K562 (cell line): Measurements from ENCODE around the gene RFC2. TPM values are rescaled to one million over a fixed set of nuclear protein-coding genes. Genes with fewer than 3 reads are reported as not detected.

Experiments
- CBX3 ChIP-seq, 2 experiments: IDR thresholded peaks; 1 replicate in 1 of 2; 2 replicates in 1 of 2; pipeline ENCODE4 v1.6.1; 2012; ENCODE audit warnings: inconsistent platforms in 2 of 2, low read length in 2 of 2, borderline replicate concordance in 1 of 2, control low read depth in 1 of 2
- MCM5 ChIP-seq: fragments of 450-650 bp; IDR thresholded peaks from 2 replicates; pipeline ENCODE4 v1.6.1; 2016; ENCODE audit warnings: low read depth
- NCOR1 ChIP-seq: fragments of 450-650 bp; IDR thresholded peaks from 2 replicates; pipeline ENCODE4 v1.6.1; 2016; ENCODE audit warnings: mild to moderate bottlenecking, moderate library complexity
- NR2C2 ChIP-seq, 2 experiments: fragments of 200-800 bp in 1 of 2; sonication (Bioruptor generic) in 1 of 2; sonication (generic) in 1 of 2; formaldehyde crosslinking in 1 of 2; IDR thresholded peaks; 2 replicates each; pipeline versions ENCODE4 v1.6.1 to v1.8.0; 2016 to 2022; ENCODE audit warnings: mild to moderate bottlenecking in 1 of 2, missing compliant biosample characterization in 1 of 2, missing genetic modification characterization in 1 of 2, missing genetic modification reagents in 1 of 2
- SP1 ChIP-seq: sonication (generic); formaldehyde crosslinking; IDR thresholded peaks from 2 replicates; pipeline ENCODE4 v1.8.1; 2022; ENCODE audit warnings: mild to moderate bottlenecking, missing genetic modification reagents
- ZNF12 ChIP-seq: sonication (generic); formaldehyde crosslinking; IDR thresholded peaks from 2 replicates; pipeline ENCODE4 v1.4.0; 2020; ENCODE audit warnings: mild to moderate bottlenecking, missing genetic modification reagents
- ZNF175 ChIP-seq: fragments of 200-800 bp; sonication (Bioruptor generic); IDR thresholded peaks from 2 replicates; pipeline ENCODE4 v1.6.1; 2016; ENCODE audit warnings: low read depth, mild to moderate bottlenecking, missing genetic modification characterization, missing compliant biosample characterization
- ZNF584 ChIP-seq: fragments of 200-800 bp; sonication (Bioruptor generic); IDR thresholded peaks from 2 replicates; pipeline ENCODE4 v1.6.1; 2016; ENCODE audit warnings: low read depth, mild to moderate bottlenecking, missing genetic modification characterization, missing compliant biosample characterization
- polyA plus RNA-seq, 8 experiments: library from polyadenylated mRNA; depleted of rRNA in 4 of 8; stranded (reverse) in 5 of 8; unstranded in 3 of 8; fragments of >200 nt; fragmentation: Nextera tagmentation in 2 of 8; fragmentation: Illumina TruSeq in 1 of 8; extraction: Ambion mirVana in 2 of 8; extraction: Trizol in 1 of 8; gene quantifications; 2 replicates each; pipeline versions ENCODE4 v1.2.1 to v1.2.3, GENCODE V29; 2011 to 2014; ENCODE audit warnings: inconsistent platforms in 1 of 8, missing spikeins in 1 of 8
- total RNA-seq, 7 experiments: library from RNA; depleted of rRNA in 6 of 7; stranded (reverse); fragments of >200 nt in 6 of 7; fragmentation: Illumina TruSeq in 2 of 7; extraction: Trizol in 2 of 7; gene quantifications; 2 replicates each; pipeline versions ENCODE4 v1.2.1 to v1.2.3, GENCODE V29; 2011 to 2021; ENCODE audit warnings: low replicate concordance in 1 of 7
- TF ChIP-seq, protein P1 (sequence below): sonication (generic); formaldehyde crosslinking; IDR thresholded peaks from 2 replicates; pipeline ENCODE4 v1.9.0; 2022; ENCODE audit warnings: mild to moderate bottlenecking, missing genetic modification reagents
- TF ChIP-seq, protein P2 (sequence below), 2 experiments: fragments of 450-650 bp; IDR thresholded peaks; 2 replicates each; pipeline ENCODE4 v1.6.1; 2016
- TF ChIP-seq, protein P3 (sequence below): fragments of 250-450 bp; sonication (Bioruptor Pico); IDR thresholded peaks from 2 replicates; pipeline ENCODE4 v1.8.0; 2021; ENCODE audit warnings: moderate library complexity, mild to moderate bottlenecking, inconsistent platforms
- TF ChIP-seq, protein P4 (sequence below): sonication (generic); formaldehyde crosslinking; IDR thresholded peaks from 2 replicates; pipeline ENCODE4 v1.8.1; 2022; ENCODE audit warnings: missing genetic modification reagents
- TF ChIP-seq, protein P5 (sequence below): fragments of 450-650 bp; IDR thresholded peaks from 2 replicates; pipeline ENCODE4 v1.6.1; 2017; ENCODE audit warnings: antibody characterized with exemption
- TF ChIP-seq, protein P6 (sequence below): fragments of 450-650 bp; IDR thresholded peaks from 2 replicates; pipeline ENCODE4 v1.6.1; 2018; ENCODE audit not compliant: partially characterized antibody

The RFC2 gene
- total and polyA plus RNA-seq, 9 of the 15 experiments (the other 6 are each of a cell fraction or from before 2014, with no cell fraction given) = 32.5 to 161 (median 102) TPM

DNA sequence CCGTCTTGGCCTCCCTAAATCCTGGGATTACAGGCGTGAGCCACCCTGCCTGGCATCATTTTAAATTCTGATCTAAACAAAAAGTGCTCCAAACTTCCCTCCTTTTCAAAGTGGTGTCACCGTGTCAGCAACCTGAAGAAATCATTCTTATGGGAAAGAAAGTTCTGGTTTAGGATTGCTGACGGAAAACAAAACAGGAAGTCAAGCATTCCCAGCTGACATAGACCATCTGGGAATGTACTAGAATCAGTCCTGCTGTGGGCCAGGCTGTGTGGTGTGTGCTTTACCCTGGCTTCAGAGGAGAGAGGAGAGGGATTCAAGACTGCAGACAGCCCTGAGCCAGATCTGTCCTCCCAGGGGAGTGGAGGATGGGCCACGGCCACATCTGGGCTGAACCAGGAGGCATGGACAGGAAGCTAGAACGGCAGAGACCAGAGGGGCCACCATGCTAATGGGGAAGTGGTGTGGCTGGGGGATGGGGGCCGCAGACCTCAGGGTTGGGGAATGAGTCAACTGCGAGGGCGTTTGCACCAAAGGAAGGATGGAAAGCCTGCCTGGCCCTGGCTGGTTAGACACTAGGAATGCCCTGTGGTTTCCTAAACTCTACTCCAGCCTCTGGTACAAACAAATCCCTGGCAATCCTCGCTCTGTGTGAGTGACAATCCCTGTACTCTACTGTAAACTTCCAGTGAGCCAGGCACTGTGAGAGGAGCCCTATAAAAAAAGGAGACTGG, 18.3 kb upstream of the RFC2 start (continued):
- TF ChIP-seq CBX3 (IDR thresholded peaks at IDR 0.05; ENCODE audit: borderline replicate concordance in 1 of 2, low read length in 2 of 2) (peak in 1 of 2 experiments; percentile 32; a peak in 1 of 3 replicates), ZNF175 (CRISPR knock-in tag) (0 out of 2 replicates have a peak, but pooled peaks have one; percentile 70), NR2C2 (CRISPR knock-in tag; IDR thresholded peaks at IDR 0.05) (0 out of 2 replicates have a peak, but pooled peaks have one; percentile 31), NR2C2 (tag; IDR thresholded peaks at IDR 0.05) (no peak), SP1 (CRISPR knock-in tag) (no peak; the same call in 1 of the 2 replicates), MCM5 (no peak), NCOR1 (no peak), ZNF584 (CRISPR knock-in tag) (no peak; the same call in 1 of the 2 replicates), ZNF12 (CRISPR knock-in tag) (no peak)
- TF ChIP-seq, protein P1, sequence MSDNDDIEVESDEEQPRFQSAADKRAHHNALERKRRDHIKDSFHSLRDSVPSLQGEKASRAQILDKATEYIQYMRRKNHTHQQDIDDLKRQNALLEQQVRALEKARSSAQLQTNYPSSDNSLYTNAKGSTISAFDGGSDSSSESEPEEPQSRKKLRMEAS (CRISPR knock-in tag) = peak; percentile 78
- TF ChIP-seq, protein P2, sequence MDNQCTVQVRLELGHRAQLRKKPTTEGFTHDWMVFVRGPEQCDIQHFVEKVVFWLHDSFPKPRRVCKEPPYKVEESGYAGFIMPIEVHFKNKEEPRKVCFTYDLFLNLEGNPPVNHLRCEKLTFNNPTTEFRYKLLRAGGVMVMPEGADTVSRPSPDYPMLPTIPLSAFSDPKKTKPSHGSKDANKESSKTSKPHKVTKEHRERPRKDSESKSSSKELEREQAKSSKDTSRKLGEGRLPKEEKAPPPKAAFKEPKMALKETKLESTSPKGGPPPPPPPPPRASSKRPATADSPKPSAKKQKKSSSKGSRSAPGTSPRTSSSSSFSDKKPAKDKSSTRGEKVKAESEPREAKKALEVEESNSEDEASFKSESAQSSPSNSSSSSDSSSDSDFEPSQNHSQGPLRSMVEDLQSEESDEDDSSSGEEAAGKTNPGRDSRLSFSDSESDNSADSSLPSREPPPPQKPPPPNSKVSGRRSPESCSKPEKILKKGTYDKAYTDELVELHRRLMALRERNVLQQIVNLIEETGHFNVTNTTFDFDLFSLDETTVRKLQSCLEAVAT (IDR thresholded peaks at IDR 0.05) = peak in 1 of 2 experiments; percentile 6; a peak in 1 of 4 replicates
- TF ChIP-seq, protein P3, sequence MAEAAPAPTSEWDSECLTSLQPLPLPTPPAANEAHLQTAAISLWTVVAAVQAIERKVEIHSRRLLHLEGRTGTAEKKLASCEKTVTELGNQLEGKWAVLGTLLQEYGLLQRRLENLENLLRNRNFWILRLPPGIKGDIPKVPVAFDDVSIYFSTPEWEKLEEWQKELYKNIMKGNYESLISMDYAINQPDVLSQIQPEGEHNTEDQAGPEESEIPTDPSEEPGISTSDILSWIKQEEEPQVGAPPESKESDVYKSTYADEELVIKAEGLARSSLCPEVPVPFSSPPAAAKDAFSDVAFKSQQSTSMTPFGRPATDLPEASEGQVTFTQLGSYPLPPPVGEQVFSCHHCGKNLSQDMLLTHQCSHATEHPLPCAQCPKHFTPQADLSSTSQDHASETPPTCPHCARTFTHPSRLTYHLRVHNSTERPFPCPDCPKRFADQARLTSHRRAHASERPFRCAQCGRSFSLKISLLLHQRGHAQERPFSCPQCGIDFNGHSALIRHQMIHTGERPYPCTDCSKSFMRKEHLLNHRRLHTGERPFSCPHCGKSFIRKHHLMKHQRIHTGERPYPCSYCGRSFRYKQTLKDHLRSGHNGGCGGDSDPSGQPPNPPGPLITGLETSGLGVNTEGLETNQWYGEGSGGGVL (CRISPR knock-in tag) = no peak
- TF ChIP-seq, protein P4, sequence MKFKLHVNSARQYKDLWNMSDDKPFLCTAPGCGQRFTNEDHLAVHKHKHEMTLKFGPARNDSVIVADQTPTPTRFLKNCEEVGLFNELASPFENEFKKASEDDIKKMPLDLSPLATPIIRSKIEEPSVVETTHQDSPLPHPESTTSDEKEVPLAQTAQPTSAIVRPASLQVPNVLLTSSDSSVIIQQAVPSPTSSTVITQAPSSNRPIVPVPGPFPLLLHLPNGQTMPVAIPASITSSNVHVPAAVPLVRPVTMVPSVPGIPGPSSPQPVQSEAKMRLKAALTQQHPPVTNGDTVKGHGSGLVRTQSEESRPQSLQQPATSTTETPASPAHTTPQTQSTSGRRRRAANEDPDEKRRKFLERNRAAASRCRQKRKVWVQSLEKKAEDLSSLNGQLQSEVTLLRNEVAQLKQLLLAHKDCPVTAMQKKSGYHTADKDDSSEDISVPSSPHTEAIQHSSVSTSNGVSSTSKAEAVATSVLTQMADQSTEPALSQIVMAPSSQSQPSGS (CRISPR knock-in tag) = no peak
- TF ChIP-seq, protein P5, sequence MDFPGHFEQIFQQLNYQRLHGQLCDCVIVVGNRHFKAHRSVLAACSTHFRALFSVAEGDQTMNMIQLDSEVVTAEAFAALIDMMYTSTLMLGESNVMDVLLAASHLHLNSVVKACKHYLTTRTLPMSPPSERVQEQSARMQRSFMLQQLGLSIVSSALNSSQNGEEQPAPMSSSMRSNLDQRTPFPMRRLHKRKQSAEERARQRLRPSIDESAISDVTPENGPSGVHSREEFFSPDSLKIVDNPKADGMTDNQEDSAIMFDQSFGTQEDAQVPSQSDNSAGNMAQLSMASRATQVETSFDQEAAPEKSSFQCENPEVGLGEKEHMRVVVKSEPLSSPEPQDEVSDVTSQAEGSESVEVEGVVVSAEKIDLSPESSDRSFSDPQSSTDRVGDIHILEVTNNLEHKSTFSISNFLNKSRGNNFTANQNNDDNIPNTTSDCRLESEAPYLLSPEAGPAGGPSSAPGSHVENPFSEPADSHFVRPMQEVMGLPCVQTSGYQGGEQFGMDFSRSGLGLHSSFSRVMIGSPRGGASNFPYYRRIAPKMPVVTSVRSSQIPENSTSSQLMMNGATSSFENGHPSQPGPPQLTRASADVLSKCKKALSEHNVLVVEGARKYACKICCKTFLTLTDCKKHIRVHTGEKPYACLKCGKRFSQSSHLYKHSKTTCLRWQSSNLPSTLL = no peak
- TF ChIP-seq, protein P6, sequence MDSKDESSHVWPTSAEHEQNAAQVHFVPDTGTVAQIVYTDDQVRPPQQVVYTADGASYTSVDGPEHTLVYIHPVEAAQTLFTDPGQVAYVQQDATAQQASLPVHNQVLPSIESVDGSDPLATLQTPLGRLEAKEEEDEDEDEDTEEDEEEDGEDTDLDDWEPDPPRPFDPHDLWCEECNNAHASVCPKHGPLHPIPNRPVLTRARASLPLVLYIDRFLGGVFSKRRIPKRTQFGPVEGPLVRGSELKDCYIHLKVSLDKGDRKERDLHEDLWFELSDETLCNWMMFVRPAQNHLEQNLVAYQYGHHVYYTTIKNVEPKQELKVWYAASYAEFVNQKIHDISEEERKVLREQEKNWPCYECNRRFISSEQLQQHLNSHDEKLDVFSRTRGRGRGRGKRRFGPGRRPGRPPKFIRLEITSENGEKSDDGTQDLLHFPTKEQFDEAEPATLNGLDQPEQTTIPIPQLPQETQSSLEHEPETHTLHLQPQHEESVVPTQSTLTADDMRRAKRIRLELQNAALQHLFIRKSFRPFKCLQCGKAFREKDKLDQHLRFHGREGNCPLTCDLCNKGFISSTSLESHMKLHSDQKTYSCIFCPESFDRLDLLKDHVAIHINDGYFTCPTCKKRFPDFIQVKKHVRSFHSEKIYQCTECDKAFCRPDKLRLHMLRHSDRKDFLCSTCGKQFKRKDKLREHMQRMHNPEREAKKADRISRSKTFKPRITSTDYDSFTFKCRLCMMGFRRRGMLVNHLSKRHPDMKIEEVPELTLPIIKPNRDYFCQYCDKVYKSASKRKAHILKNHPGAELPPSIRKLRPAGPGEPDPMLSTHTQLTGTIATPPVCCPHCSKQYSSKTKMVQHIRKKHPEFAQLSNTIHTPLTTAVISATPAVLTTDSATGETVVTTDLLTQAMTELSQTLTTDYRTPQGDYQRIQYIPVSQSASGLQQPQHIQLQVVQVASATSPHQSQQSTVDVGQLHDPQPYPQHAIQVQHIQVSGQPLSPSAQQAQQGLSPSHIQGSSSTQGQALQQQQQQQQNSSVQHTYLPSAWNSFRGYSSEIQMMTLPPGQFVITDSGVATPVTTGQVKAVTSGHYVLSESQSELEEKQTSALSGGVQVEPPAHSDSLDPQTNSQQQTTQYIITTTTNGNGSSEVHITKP = peak; percentile 64
